PC-3 (cell line): ENCODE results near the gene KSR2. TPM values are rescaled to one million over a fixed set of nuclear protein-coding genes. Genes with fewer than 3 reads are reported as not detected.

Experiments used
- ATAC-seq: fragments of 200-7000 bp; cut with Tn5 transposase; 2 replicates; pipeline ENCODE4 v1.9.1; 2020; ENCODE audit warnings: mild to moderate bottlenecking, moderate library complexity
- BruUV-seq: library from RNA; stranded (reverse); fragments of 400-500 nt; replicated peaks from 2 replicates; lab custom pipeline; 2021; lab: Mats Ljungman, UMichigan
- CTCF ChIA-PET: fragments of 300-600 bp; sonication (Branson Sonifier 250); formaldehyde crosslinking; loops from one replicate; lab custom pipeline; 2022; ENCODE audit warnings: antibody characterized with exemption; lab: Charles Lee
- POLR2A ChIA-PET: fragments of 300-600 bp; sonication (Branson Sonifier 250); formaldehyde crosslinking; loops from one replicate; lab custom pipeline; 2022; ENCODE audit warnings: antibody characterized with exemption; ENCODE audit not compliant: unreplicated experiment; lab: Charles Lee
- DNase-seq: peaks from one replicate; pipeline ENCODE4 v3.0.0-alpha.2; 2015
- H2AFZ ChIP-seq: fragments of 300-600 bp; sonication (generic); 2 replicates; pipeline ENCODE4 v1.6.0; 2016; ENCODE audit warnings: antibody characterized with exemption, low read length
- H3F3A ChIP-seq: fragments of 300-600 bp; sonication (generic); one replicate; pipeline ENCODE4 v1.6.0; 2017; ENCODE audit warnings: antibody characterized with exemption, low read length, control low read depth, mild to moderate bottlenecking; ENCODE audit not compliant: unreplicated experiment
- H3K27ac ChIP-seq: fragments of 300-600 bp; sonication (generic); 2 replicates; pipeline ENCODE4 v1.5.1; 2016; ENCODE audit warnings: mild to moderate bottlenecking, low read length
- H3K27me3 ChIP-seq: fragments of 300-600 bp; sonication (generic); 2 replicates; pipeline ENCODE4 v1.6.1; 2016; ENCODE audit warnings: low read length, mixed read lengths
- H3K36me3 ChIP-seq: fragments of 300-600 bp; sonication (generic); 2 replicates; pipeline ENCODE4 v1.6.1; 2016; ENCODE audit warnings: low read depth, mixed run types, low read length, mixed read lengths
- H3K4me1 ChIP-seq: fragments of 300-600 bp; sonication (generic); 2 replicates; pipeline ENCODE4 v1.5.1; 2016; ENCODE audit warnings: low read length; ENCODE audit not compliant: insufficient read depth
- H3K4me2 ChIP-seq: fragments of 300-600 bp; sonication (generic); 2 replicates; pipeline ENCODE4 v1.6.0; 2016; ENCODE audit warnings: low read length
- H3K4me3 ChIP-seq: fragments of 300-600 bp; sonication (generic); 2 replicates; pipeline ENCODE4 v1.5.1; 2016; ENCODE audit warnings: mild to moderate bottlenecking, low read length, mixed read lengths
- H3K79me2 ChIP-seq: fragments of 300-600 bp; sonication (generic); 2 replicates; pipeline ENCODE4 v1.6.1; 2017; ENCODE audit warnings: low read length, mixed read lengths
- H3K9ac ChIP-seq: fragments of 300-600 bp; sonication (generic); 2 replicates; pipeline ENCODE4 v1.6.0; 2016; ENCODE audit warnings: mild to moderate bottlenecking, low read length
- H3K9me2 ChIP-seq: fragments of 300-600 bp; sonication (generic); replicated peaks from 2 replicates; pipeline ENCODE4 v1.6.1; 2016; ENCODE audit warnings: mixed run types, low read length, mixed read lengths
- H3K9me3 ChIP-seq: fragments of 300-600 bp; sonication (generic); 2 replicates; pipeline ENCODE4 v1.6.1; 2016; ENCODE audit warnings: low read length, mixed read lengths
- H4K20me1 ChIP-seq: fragments of 300-600 bp; sonication (generic); 2 replicates; pipeline ENCODE4 v1.6.1; 2016; ENCODE audit warnings: low read length, mixed read lengths
- EZH2 ChIP-seq: fragments of 300-600 bp; sonication (generic); IDR thresholded peaks from one replicate; pipeline ENCODE4 v1.6.1; 2017; ENCODE audit warnings: antibody characterized with exemption, mild to moderate bottlenecking, low read length; ENCODE audit not compliant: unreplicated experiment
- EZH2phosphoT487 ChIP-seq: fragments of 300-600 bp; sonication (generic); IDR thresholded peaks from 2 replicates; pipeline ENCODE4 v1.6.1; 2018; ENCODE audit warnings: mild to moderate bottlenecking, antibody characterized with exemption, low read length, borderline replicate concordance
- intact Hi-C: fragments of 100-400 bp; cut with micrococcal nuclease; formaldehyde crosslinking; loops from 2 replicates; pipeline ENCODE4 v1.9.0; 2023
- total RNA-seq: library from RNA; depleted of rRNA; stranded (reverse); fragments of >200 nt; gene quantifications from 2 replicates; pipeline ENCODE4 v1.2.3, GENCODE V29; 2014
- TF ChIP-seq, protein P1 (sequence below): fragments of 300-600 bp; sonication (generic); conservative IDR thresholded peaks from 2 replicates; pipeline ENCODE4 v1.5.1; 2017; ENCODE audit warnings: antibody characterized with exemption, low read depth, mild to moderate bottlenecking, low read length

KSR2 gene
- total RNA-seq, 1 experiment from 2014 or later, result 0.80 TPM

DNA sequence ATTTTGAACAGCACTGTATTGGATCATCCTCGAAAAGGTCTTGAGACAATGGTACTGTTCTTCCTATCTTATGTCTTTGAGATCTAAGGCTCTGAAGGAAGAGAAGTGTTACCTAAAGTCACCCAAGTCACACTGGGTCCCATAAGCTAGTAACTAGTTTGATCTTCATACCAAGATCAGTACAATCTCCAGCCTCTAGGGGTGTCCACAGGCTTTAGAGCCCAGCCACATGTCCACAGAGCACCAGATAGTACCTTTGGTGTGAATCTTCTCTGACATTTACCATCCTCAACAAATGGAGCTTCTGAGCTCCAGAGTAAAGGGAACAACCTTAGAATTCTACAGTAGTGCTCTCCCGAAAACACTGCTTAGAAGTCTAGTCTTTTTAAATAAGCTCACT lies 78.7 kb downstream of the KSR2 start:
- ATAC-seq (peak; percentile 71), DNase-seq (peak; percentile 29)
- ChIA-PET CTCF (interaction anchor here (0.6 kb wide), 2 partner anchors 81 to 138 kb away, joined by 3 to 6 read pairs; no protein-coding TSS in a partner anchor), POLR2A (no interaction called here)
- Histone ChIP-seq H3K9ac (no peak overlapping the region), H3K4me3 (no peak overlapping the region), H3K36me3 (no peaks in the 10 kb centered on the region), H3F3A (no peaks in the 10 kb centered on the region), H3K27me3 (no peaks in the 10 kb centered on the region), H3K9me3 (no peaks in the 10 kb centered on the region), H4K20me1 (no peaks in the 10 kb centered on the region), H3K4me1 (peaks cover 3% of the 10 kb centered on the region; the same call in 1 of the 2 replicates), H3K27ac (no peak overlapping the region), H3K79me2 (no peaks in the 10 kb centered on the region), H3K9me2 (no peaks in the 10 kb centered on the region), H3K4me2 (no peak overlapping the region), H2AFZ (no peak overlapping the region)
- TF ChIP-seq EZH2phosphoT487, result no peak
- TF ChIP-seq, protein P1, sequence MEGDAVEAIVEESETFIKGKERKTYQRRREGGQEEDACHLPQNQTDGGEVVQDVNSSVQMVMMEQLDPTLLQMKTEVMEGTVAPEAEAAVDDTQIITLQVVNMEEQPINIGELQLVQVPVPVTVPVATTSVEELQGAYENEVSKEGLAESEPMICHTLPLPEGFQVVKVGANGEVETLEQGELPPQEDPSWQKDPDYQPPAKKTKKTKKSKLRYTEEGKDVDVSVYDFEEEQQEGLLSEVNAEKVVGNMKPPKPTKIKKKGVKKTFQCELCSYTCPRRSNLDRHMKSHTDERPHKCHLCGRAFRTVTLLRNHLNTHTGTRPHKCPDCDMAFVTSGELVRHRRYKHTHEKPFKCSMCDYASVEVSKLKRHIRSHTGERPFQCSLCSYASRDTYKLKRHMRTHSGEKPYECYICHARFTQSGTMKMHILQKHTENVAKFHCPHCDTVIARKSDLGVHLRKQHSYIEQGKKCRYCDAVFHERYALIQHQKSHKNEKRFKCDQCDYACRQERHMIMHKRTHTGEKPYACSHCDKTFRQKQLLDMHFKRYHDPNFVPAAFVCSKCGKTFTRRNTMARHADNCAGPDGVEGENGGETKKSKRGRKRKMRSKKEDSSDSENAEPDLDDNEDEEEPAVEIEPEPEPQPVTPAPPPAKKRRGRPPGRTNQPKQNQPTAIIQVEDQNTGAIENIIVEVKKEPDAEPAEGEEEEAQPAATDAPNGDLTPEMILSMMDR, result peak; percentile 49
- no peak for TF ChIP-seq EZH2
- no TSS peak for BruUV-seq
- intact Hi-C loops, result no loop called here

GRCh38 chr12:117889098-117889497 lies 79.7 kb downstream of the KSR2 start:
- no peak for TF ChIP-seq EZH2phosphoT487
- Histone ChIP-seq H3K9me2 (no peaks in the 10 kb centered on the region), H3F3A (no peaks in the 10 kb centered on the region), H3K9me3 (no peaks in the 10 kb centered on the region), H3K27me3 (no peaks in the 10 kb centered on the region), H3K27ac (no peak overlapping the region), H3K36me3 (no peaks in the 10 kb centered on the region), H3K4me2 (no peak overlapping the region), H3K4me1 (peaks cover 3% of the 10 kb centered on the region; the same call in 1 of the 2 replicates), H3K79me2 (no peaks in the 10 kb centered on the region), H4K20me1 (no peaks in the 10 kb centered on the region), H3K4me3 (no peak overlapping the region), H3K9ac (no peak overlapping the region), H2AFZ (no peak overlapping the region)
- BruUV-seq, result no TSS peak
- no peak for ATAC-seq
- intact Hi-C loops, result no loop called here
- ChIA-PET POLR2A (no interaction called here), CTCF (no interaction called here)
- DNase-seq, result no peak

GRCh38 chr12:117885211-117885610 lies 83.6 kb downstream of the KSR2 start:
- Histone ChIP-seq H3K9ac (no peak overlapping the region), H3F3A (no peaks in the 10 kb centered on the region), H4K20me1 (no peaks in the 10 kb centered on the region), H3K4me3 (no peak overlapping the region), H2AFZ (no peak overlapping the region), H3K27me3 (no peaks in the 10 kb centered on the region), H3K4me2 (no peak overlapping the region), H3K9me3 (no peaks in the 10 kb centered on the region), H3K79me2 (no peaks in the 10 kb centered on the region), H3K36me3 (no peaks in the 10 kb centered on the region), H3K4me1 (peaks cover 6% of the 10 kb centered on the region; the same call in 1 of the 2 replicates), H3K27ac (no peak overlapping the region), H3K9me2 (no peaks in the 10 kb centered on the region)
- BruUV-seq, result no TSS peak
- ChIA-PET POLR2A (no interaction called here), CTCF (no interaction called here)
- intact Hi-C loops, result no loop called here
- TF ChIP-seq EZH2 (no peak), EZH2phosphoT487 (no peak)
- TF ChIP-seq, protein P1, result no peak
- ATAC-seq (no peak), DNase-seq (no peak)
